Activated CD8-positive, alpha-beta T cell treated with anti-CD3 and anti-CD28 coated beads, Interleukin-2, amount 10 ng/mL, durations not matched to agents 7 days and 5 days (primary cell): Measurements from ENCODE around the gene PICK1. TPM values are rescaled to one million over a fixed set of nuclear protein-coding genes. Genes with fewer than 3 reads are reported as not detected.
"Not testable (repeated sequence)": the region's sequence is repeated elsewhere in the genome, so short reads cannot be mapped to it uniquely, and the experiment has no call there.

Experiments
- ATAC-seq: fragments of 150-1000 bp; cut with Tn5 transposase; one replicate; pipeline ENCODE4 v1.10.0; 2021; ENCODE audit warnings: moderate library complexity
- CTCF ChIA-PET: fragments of 350-600 bp; sonication (Branson Sonifier 250); formaldehyde crosslinking; loops from one replicate; lab custom pipeline; 2021; ENCODE audit warnings: antibody characterized with exemption; lab: Charles Lee
- POLR2A ChIA-PET: fragments of 350-600 bp; sonication (Branson Sonifier 250); formaldehyde crosslinking; loops from one replicate; lab custom pipeline; 2021; ENCODE audit warnings: antibody characterized with exemption; lab: Charles Lee
- DNase-seq: peaks from one replicate; pipeline ENCODE4 v3.0.0-alpha.2; 2020
- H3K27ac Mint-ChIP-seq: one replicate; pipeline ENCODE4 v1.8.0; 2021; ENCODE audit warnings: mild to moderate bottlenecking, mixed read lengths
- H3K27me3 Mint-ChIP-seq: one replicate; pipeline ENCODE4 v1.8.0; 2021; ENCODE audit warnings: low read depth, mixed read lengths
- H3K36me3 Mint-ChIP-seq: one replicate; pipeline ENCODE4 v1.8.0; 2021; ENCODE audit warnings: low read depth, mixed read lengths
- H3K4me1 Mint-ChIP-seq: one replicate; pipeline ENCODE4 v1.8.0; 2021; ENCODE audit warnings: low read depth, mixed read lengths
- H3K4me3 Mint-ChIP-seq: one replicate; pipeline ENCODE4 v1.8.0; 2021; ENCODE audit warnings: mild to moderate bottlenecking, mixed read lengths
- H3K9me3 Mint-ChIP-seq: one replicate; pipeline ENCODE4 v1.8.0; 2022; ENCODE audit warnings: mixed read lengths; ENCODE audit not compliant: insufficient read depth
- total RNA-seq, 2 experiments: library from RNA; stranded (reverse); gene quantifications; one replicate each; pipeline ENCODE4 v1.2.3, GENCODE V29; 2021

PICK1 gene
- total RNA-seq, 2 experiments from 2014 or later = 12.7 to 14.0 TPM

DNA sequence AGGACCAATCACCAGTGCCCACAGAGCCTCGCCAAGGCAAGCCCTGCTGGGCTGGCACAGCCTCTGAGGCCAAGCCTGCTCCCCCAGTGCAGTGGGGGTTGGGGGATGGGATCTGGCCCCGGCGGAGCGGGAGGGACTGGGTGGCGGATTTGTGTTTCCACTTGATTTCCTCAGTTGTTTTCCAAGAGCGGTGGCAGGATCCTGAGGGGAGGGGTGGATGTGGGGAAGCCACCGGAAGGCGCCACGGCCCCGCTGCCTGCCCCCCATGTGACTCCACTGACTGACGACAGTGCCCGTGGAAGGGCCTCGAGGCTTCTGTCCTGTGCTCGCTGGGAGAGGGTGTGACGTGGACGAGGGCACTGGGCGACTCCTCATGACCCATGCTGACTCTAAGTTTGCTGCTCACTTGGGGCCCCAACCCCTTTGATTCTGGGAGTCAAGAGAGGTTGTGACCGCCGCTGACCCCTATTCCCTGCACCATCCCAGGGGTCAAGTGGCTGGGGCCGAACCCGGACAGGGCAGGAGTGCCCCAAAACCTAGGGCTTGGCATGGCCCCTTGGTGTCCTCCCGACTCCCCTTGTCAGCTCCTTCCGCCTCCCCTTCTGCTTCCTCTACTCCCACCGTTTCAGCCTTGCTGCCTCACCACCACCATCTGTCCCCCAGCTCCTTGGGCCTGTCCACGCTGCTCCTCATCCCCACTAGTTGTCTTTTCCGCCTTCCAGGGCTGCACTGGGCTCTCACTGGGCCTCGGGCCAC lies 23.5 kb upstream of the PICK1 start:
- Mint-ChIP-seq H3K27ac (no peak overlapping the region), H3K36me3 (no peaks in the 10 kb centered on the region), H3K4me1 (no peaks in the 10 kb centered on the region), H3K4me3 (no peak overlapping the region), H3K9me3 (no peaks in the 10 kb centered on the region), H3K27me3 (no peaks in the 10 kb centered on the region)
- ChIA-PET CTCF (no interaction called here), POLR2A (no interaction called here)
- DNase-seq = no peak
- no peak for ATAC-seq

- H3K27me3 Mint-ChIP-seq = no peaks in the 10 kb centered on the region
- H3K36me3 Mint-ChIP-seq = no peaks in the 10 kb centered on the region
- DNase-seq (no peak), ATAC-seq (no peak)
- H3K9me3 Mint-ChIP-seq = no peaks in the 10 kb centered on the region
- ChIA-PET CTCF (interaction anchor here (0.5 kb wide), 1 partner anchor 16 kb away, joined by 3 read pairs; no protein-coding TSS in a partner anchor), POLR2A (no interaction called here)
- no peaks in the 10 kb centered on the region for H3K4me1 Mint-ChIP-seq
- H3K27ac Mint-ChIP-seq = no peak overlapping the region
- H3K4me3 Mint-ChIP-seq = no peak overlapping the region
These were observed 22.8 kb upstream of the PICK1 start for GRCh38 chr22:38034278-38034882.

- CTCF ChIA-PET = interaction anchor here (0.5 kb wide), 1 partner anchor 17 kb away, joined by 3 read pairs; no protein-coding TSS in a partner anchor
- H3K4me1 Mint-ChIP-seq = no peaks in the 10 kb centered on the region
- ATAC-seq (no peak), DNase-seq (no peak)
- H3K4me3 Mint-ChIP-seq = no peak overlapping the region
- H3K27me3 Mint-ChIP-seq = no peaks in the 10 kb centered on the region
- no peak overlapping the region for H3K27ac Mint-ChIP-seq
- H3K9me3 Mint-ChIP-seq = no peaks in the 10 kb centered on the region
- H3K36me3 Mint-ChIP-seq = no peaks in the 10 kb centered on the region
- POLR2A ChIA-PET = no interaction called here
These were observed 22.2 kb upstream of the PICK1 start for GRCh38 chr22:38034884-38035529.

- ATAC-seq (no peak), DNase-seq (no peak)
- Mint-ChIP-seq H3K4me1 (no peaks in the 10 kb centered on the region), H3K27ac (no peak overlapping the region), H3K36me3 (no peaks in the 10 kb centered on the region), H3K4me3 (no peak overlapping the region), H3K9me3 (no peaks in the 10 kb centered on the region), H3K27me3 (no peaks in the 10 kb centered on the region)
- ChIA-PET POLR2A (no interaction called here), CTCF (interaction anchor here (1.1 kb wide), 1 partner anchor 17 kb away, joined by 3 read pairs; no protein-coding TSS in a partner anchor)
These were observed 21.7 kb upstream of the PICK1 start for GRCh38 chr22:38035530-38035885.

DNA sequence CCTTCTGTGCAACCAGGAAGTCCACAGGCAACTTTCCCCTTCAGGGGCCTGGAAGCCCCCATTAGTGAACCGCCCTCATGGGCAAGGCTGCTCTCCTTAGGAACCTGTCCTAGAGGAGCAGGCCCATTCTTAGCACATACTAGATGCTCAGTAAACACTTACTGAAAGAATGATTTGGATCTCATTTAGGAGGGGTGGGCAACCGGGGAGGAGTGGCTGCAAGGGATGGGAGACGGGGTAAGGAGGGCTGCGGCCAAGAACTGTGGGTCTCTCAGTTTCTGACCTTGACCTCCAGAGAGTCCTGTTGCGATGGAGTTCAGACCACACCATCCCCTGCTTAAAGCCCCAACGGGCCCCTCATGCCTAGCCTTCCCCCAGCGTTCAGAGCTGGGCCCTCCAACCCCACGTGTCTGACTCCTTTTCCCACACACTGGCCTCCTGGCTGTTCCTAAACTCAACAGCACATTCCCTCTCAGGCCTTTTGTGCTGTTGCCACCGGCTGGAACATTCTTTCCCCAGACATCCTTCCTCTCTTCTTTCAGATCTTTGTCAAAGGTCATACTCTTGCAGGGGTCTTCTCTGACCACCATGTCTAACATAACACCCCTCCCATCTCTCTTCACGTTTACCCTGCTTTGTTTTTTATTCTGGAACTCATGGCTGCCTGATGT lies 20.7 kb upstream of the PICK1 start:
- no peaks in the 10 kb centered on the region for H3K9me3 Mint-ChIP-seq
- CTCF ChIA-PET = interaction anchor here (1.1 kb wide), 1 partner anchor 16 kb away, joined by 3 read pairs; no protein-coding TSS in a partner anchor
- H3K36me3 Mint-ChIP-seq = no peaks in the 10 kb centered on the region

DNA sequence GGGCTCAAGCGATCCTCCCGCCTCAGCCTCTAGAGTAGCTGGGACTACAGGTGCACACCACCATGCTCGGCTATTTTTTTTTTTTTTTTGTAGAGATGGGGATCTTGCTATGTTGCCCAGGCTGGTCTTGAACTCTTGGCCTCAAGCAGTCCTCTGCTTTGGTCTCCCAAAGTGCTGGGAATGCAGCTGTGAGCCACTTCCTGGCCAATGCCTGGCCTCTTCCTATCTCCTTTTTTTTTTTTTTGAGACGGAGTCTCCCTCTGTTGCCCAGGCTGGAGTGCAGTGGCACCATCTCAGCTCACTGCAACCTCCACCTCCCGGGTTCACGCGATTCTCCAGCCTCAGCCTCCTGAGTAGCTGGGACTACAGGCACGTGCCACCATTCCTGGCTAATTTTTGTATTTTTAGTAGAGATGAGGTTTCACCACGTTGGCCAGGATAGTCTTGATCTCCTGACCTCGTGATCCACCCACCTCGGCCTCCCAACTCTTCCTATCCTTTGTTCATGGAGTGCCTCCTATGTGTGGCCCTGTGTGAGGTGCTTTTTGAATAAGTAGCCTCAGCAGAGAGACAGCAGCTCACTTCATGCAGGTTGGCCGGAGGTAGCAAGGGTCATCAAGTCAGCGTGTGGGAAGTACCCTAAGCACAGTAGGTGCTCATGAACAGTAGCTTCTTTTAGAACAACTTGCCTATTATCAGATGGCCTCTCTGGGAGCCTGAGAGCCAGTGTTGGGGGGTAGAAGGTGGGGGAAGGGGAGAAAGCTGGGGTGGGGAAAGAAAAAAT lies 19.6 kb upstream of the PICK1 start:
- H3K36me3 Mint-ChIP-seq, H3K4me3 Mint-ChIP-seq, DNase-seq, POLR2A ChIA-PET, H3K27ac Mint-ChIP-seq, H3K27me3 Mint-ChIP-seq, H3K4me1 Mint-ChIP-seq, ATAC-seq, H3K9me3 Mint-ChIP-seq: not testable (repeated sequence)
- CTCF ChIA-PET = interaction anchor here (1.8 kb wide), 1 partner anchor 15 kb away, joined by 5 read pairs; no protein-coding TSS in a partner anchor

More for the DNA sequence above, 20.7 kb upstream of the PICK1 start:
- no peaks in the 10 kb centered on the region for H3K4me1 Mint-ChIP-seq
- ATAC-seq = no peak
- POLR2A ChIA-PET = no interaction called here
- no peak overlapping the region for H3K4me3 Mint-ChIP-seq
- DNase-seq = no peak
- H3K27me3 Mint-ChIP-seq = no peaks in the 10 kb centered on the region
- no peak overlapping the region for H3K27ac Mint-ChIP-seq

- POLR2A ChIA-PET = no interaction called here
- H3K9me3 Mint-ChIP-seq = no peaks in the 10 kb centered on the region
- no peak overlapping the region for H3K27ac Mint-ChIP-seq
- H3K27me3 Mint-ChIP-seq = no peaks in the 10 kb centered on the region
- no peaks in the 10 kb centered on the region for H3K4me1 Mint-ChIP-seq
- DNase-seq (no peak), ATAC-seq (no peak)
- no peak overlapping the region for H3K4me3 Mint-ChIP-seq
- CTCF ChIA-PET = interaction anchor here (1.8 kb wide), 1 partner anchor 14 kb away, joined by 5 read pairs; no protein-coding TSS in a partner anchor
- H3K36me3 Mint-ChIP-seq = no peaks in the 10 kb centered on the region
These were observed 18.8 kb upstream of the PICK1 start for GRCh38 chr22:38038426-38038825.

- POLR2A ChIA-PET = no interaction called here
- no peaks in the 10 kb centered on the region for H3K27me3 Mint-ChIP-seq
- DNase-seq = no peak
- H3K9me3 Mint-ChIP-seq = no peaks in the 10 kb centered on the region
- CTCF ChIA-PET = interaction anchor here (1.5 kb wide), 1 partner anchor 13 kb away, joined by 4 read pairs; no protein-coding TSS in a partner anchor
- H3K36me3 Mint-ChIP-seq = no peaks in the 10 kb centered on the region
- no peak for ATAC-seq
- H3K27ac Mint-ChIP-seq = no peak overlapping the region
- H3K4me3 Mint-ChIP-seq = no peak overlapping the region
- no peaks in the 10 kb centered on the region for H3K4me1 Mint-ChIP-seq
These were observed 18.1 kb upstream of the PICK1 start for GRCh38 chr22:38038890-38039812.

DNA sequence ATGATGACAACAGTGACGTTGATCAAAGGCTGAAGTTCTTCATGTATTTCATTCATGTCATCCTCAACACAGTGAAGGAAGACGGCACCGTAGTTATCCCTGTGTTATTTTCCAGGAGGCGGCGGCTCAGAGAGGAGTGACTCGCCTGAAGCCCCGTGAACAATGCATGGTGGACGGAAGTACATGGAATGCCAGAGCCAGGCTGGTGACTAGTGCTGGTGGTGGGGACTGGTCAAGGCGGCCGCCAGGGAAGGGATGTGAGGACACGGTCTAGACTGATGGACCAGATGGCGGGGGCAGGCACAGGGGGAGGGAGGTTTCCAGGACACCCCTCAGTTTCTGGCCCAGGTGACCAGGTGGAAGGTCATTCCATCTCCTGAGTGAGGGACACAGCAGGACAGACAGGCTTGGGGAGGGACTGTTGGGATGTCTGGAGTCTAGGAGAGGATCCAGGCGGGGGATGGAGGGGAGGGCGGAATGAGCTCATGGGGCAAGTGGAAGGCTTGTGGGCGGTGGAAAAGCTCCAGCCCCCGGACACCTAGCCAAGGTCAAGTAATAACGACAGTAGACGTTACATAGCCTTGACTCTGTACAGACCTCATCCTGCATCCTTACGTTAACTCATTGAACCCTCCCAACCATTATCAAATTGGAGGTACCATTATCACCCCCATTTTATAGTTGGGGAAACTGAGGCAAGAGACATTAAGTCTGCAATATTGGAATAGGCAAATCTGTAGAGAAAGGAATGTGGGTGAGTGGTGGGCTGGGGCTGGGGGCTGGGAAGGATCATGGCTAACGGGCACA lies 16.0 kb upstream of the PICK1 start:
- ChIA-PET CTCF (interaction anchor here (1.5 kb wide), 1 partner anchor 11 kb away, joined by 6 read pairs; no protein-coding TSS in a partner anchor), POLR2A (no interaction called here)
- no peaks in the 10 kb centered on the region for H3K36me3 Mint-ChIP-seq
- H3K4me3 Mint-ChIP-seq = no peak overlapping the region
- ATAC-seq (no peak), DNase-seq (no peak)
- H3K4me1 Mint-ChIP-seq = no peaks in the 10 kb centered on the region
- no peaks in the 10 kb centered on the region for H3K27me3 Mint-ChIP-seq
- H3K9me3 Mint-ChIP-seq = no peaks in the 10 kb centered on the region
- H3K27ac Mint-ChIP-seq = no peak overlapping the region
